Panc1 (cell line): ENCODE measurements around the gene ABO. TPM values are rescaled to one million over a fixed set of nuclear protein-coding genes. Genes with fewer than 3 reads are reported as not detected.

ENCODE experiments used
- ATAC-seq: fragments of 200-7000 bp; cut with Tn5 transposase; 2 replicates; pipeline ENCODE4 v1.9.1; 2020; ENCODE audit warnings: mild to moderate bottlenecking, moderate library complexity
- BruUV-seq: library from RNA; stranded (reverse); fragments of 400-500 nt; replicated peaks from 2 replicates; lab custom pipeline; 2021; lab: Mats Ljungman, UMichigan
- CTCF ChIA-PET: fragments of 300-600 bp; sonication (Branson Sonifier 250); formaldehyde crosslinking; loops from one replicate; lab custom pipeline; 2022; ENCODE audit warnings: antibody characterized with exemption; lab: Charles Lee
- POLR2A ChIA-PET: fragments of 300-600 bp; sonication (Branson Sonifier 250); formaldehyde crosslinking; loops from one replicate; lab custom pipeline; 2022; ENCODE audit warnings: antibody characterized with exemption; lab: Charles Lee
- DNase-seq: peaks from one replicate; pipeline ENCODE4 v3.0.0-alpha.2; 2010; ENCODE audit warnings: low read depth, low spot score
- H3K27ac ChIP-seq: 2 replicates; pipeline ENCODE4 v1.5.1; 2011; ENCODE audit warnings: mild to moderate bottlenecking, low read length, inconsistent platforms
- H3K27me3 ChIP-seq: fragments of 200-500 bp; sonication (Bioruptor generic); 2 replicates; pipeline ENCODE4 v1.6.0; 2014; ENCODE audit warnings: low read length, inconsistent platforms; ENCODE audit not compliant: control insufficient read depth, insufficient read depth
- H3K36me3 ChIP-seq: fragments of 200-500 bp; sonication (Bioruptor generic); 2 replicates; pipeline ENCODE4 v1.5.1; 2014; ENCODE audit warnings: inconsistent platforms, mild to moderate bottlenecking, low read length, moderate library complexity; ENCODE audit not compliant: control insufficient read depth, insufficient read depth
- H3K4me1 ChIP-seq: 2 replicates; pipeline ENCODE4 v1.5.1; 2011; ENCODE audit warnings: inconsistent platforms, mild to moderate bottlenecking, low read length, moderate library complexity; ENCODE audit not compliant: control insufficient read depth, insufficient read depth
- H3K4me3 ChIP-seq, 2 experiments: 2 replicates each; pipeline ENCODE4 v1.5.1; 2011 to 2012; ENCODE audit warnings: low read depth in 2 of 2, low read length in 2 of 2, mild to moderate bottlenecking in 2 of 2, inconsistent platforms in 1 of 2, moderate library complexity in 1 of 2
- H3K9me3 ChIP-seq: fragments of 200-500 bp; sonication (Bioruptor generic); 2 replicates; pipeline ENCODE4 v1.5.1; 2014; ENCODE audit warnings: low read depth, mild to moderate bottlenecking, inconsistent platforms, low read length, moderate library complexity; ENCODE audit not compliant: control insufficient read depth, insufficient read depth
- CTCF ChIP-seq: fragments of 450-650 bp; IDR thresholded peaks from 2 replicates; pipeline ENCODE4 v1.5.1; 2017; ENCODE audit warnings: mild to moderate bottlenecking
- POLR2AphosphoS5 ChIP-seq: IDR thresholded peaks from 2 replicates; pipeline ENCODE4 v1.6.1; 2012; ENCODE audit warnings: mild to moderate bottlenecking, low read depth, low read length, moderate library complexity
- REST ChIP-seq, 2 experiments: IDR thresholded peaks; 2 replicates each; pipeline ENCODE4 v1.6.1; 2011 to 2012; ENCODE audit warnings: low read depth in 2 of 2, control low read depth in 1 of 2, low read length in 1 of 2, mild to moderate bottlenecking in 1 of 2, moderate library complexity in 1 of 2; ENCODE audit not compliant: insufficient read depth in 1 of 2
- SIN3A ChIP-seq: IDR thresholded peaks from 2 replicates; pipeline ENCODE4 v1.6.1; 2012; ENCODE audit warnings: low read depth, mild to moderate bottlenecking, low read length, moderate library complexity, borderline replicate concordance; ENCODE audit not compliant: insufficient read depth
- TCF7L2 ChIP-seq: IDR thresholded peaks from 2 replicates; pipeline ENCODE4 v1.6.1; 2011; ENCODE audit warnings: mild to moderate bottlenecking, low read depth, low read length, inconsistent platforms
- in situ Hi-C: cut with HindIII; loops from 2 replicates; pipeline ENCODE4 v1.10.0; 2016; ENCODE audit warnings: low sequenced_read_pairs, low pct_unique_long_range_greater_than_20kb
- intact Hi-C: fragments of 100-400 bp; cut with micrococcal nuclease; formaldehyde crosslinking; loops from one replicate; pipeline ENCODE4 v1.10.0; 2022; ENCODE audit not compliant: unreplicated experiment
- total RNA-seq: library from RNA; stranded (reverse); gene quantifications from one replicate; pipeline ENCODE4 v1.2.1, GENCODE V29; 2021; ENCODE audit not compliant: unreplicated experiment

ABO gene
- total RNA-seq, 1 experiment from 2014 or later: 0.10 TPM

GRCh38 chr9:133307301-133307700 is 32.3 kb upstream of the ABO start:
- Histone ChIP-seq H3K27me3 (no peaks in the 10 kb centered on the region), H3K9me3 (no peaks in the 10 kb centered on the region), H3K4me3 (no peak overlapping the region), H3K27ac (no peak overlapping the region), H3K36me3 (no peaks in the 10 kb centered on the region), H3K4me1 (no peaks in the 10 kb centered on the region)
- POLR2A ChIA-PET: no interaction called here
- ATAC-seq (no peak), DNase-seq (no peak)
- TF ChIP-seq POLR2AphosphoS5 (no peak), SIN3A (no peak), REST (IDR thresholded peaks at IDR 0.05; ENCODE audit: insufficient read depth in 1 of 2, low read depth in 2 of 2, low read length in 1 of 2) (no peak), CTCF (no peak), TCF7L2 (no peak)
- CTCF ChIA-PET: no interaction called here
- in situ Hi-C loops: no loop called here
- BruUV-seq: no TSS peak
- intact Hi-C loops: no loop called here

GRCh38 chr9:133306242-133307204 is 31.5 kb upstream of the ABO start:
- ATAC-seq (no peak), DNase-seq (no peak)
- POLR2A ChIA-PET: interaction anchor here (0.7 kb wide), 1 partner anchor 372 kb away, joined by 3 read pairs; no protein-coding TSS in a partner anchor
- Histone ChIP-seq H3K4me1 (no peaks in the 10 kb centered on the region), H3K9me3 (no peaks in the 10 kb centered on the region), H3K27ac (no peak overlapping the region), H3K27me3 (no peaks in the 10 kb centered on the region), H3K36me3 (no peaks in the 10 kb centered on the region), H3K4me3 (no peak overlapping the region)
- TF ChIP-seq POLR2AphosphoS5 (no peak), REST (IDR thresholded peaks at IDR 0.05; ENCODE audit: insufficient read depth in 1 of 2, low read depth in 2 of 2, low read length in 1 of 2) (no peak)
- intact Hi-C loops (no loop called here), in situ Hi-C loops (no loop called here)
- CTCF ChIA-PET: no interaction called here
- BruUV-seq: no TSS peak
